GM12872 (cell line): ENCODE measurements around the gene CAPN3.

Experiments used
- TF ChIP-seq, protein P1 (sequence below): IDR thresholded peaks from 3 replicates; pipeline ENCODE4 v1.5.1; 2011; ENCODE audit warnings: low read depth, mild to moderate bottlenecking, low read length, moderate library complexity; ENCODE audit not compliant: insufficient read depth

The CAPN3 gene

DNA sequence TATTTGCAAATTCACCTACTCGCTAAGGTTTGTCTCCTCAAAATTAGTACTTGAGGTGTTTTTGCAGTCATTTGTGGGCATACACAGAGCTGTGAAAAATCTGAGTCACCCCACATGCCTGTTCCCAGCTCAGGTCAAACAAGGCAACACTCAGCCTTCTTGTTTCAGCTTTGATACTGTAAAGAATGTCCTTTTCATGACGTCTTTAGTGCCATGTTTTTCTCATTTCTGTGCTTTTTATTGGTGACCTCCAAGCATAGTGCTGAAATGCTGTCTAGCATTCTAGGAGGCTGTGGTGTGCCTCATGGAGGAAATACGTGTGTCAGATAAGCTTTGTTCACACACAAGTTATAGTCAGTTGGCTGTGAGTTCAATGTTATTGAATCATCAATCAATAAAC lies 8.8 kb downstream of the CAPN3 start:
- TF ChIP-seq, protein P1, sequence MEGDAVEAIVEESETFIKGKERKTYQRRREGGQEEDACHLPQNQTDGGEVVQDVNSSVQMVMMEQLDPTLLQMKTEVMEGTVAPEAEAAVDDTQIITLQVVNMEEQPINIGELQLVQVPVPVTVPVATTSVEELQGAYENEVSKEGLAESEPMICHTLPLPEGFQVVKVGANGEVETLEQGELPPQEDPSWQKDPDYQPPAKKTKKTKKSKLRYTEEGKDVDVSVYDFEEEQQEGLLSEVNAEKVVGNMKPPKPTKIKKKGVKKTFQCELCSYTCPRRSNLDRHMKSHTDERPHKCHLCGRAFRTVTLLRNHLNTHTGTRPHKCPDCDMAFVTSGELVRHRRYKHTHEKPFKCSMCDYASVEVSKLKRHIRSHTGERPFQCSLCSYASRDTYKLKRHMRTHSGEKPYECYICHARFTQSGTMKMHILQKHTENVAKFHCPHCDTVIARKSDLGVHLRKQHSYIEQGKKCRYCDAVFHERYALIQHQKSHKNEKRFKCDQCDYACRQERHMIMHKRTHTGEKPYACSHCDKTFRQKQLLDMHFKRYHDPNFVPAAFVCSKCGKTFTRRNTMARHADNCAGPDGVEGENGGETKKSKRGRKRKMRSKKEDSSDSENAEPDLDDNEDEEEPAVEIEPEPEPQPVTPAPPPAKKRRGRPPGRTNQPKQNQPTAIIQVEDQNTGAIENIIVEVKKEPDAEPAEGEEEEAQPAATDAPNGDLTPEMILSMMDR: no peak

DNA sequence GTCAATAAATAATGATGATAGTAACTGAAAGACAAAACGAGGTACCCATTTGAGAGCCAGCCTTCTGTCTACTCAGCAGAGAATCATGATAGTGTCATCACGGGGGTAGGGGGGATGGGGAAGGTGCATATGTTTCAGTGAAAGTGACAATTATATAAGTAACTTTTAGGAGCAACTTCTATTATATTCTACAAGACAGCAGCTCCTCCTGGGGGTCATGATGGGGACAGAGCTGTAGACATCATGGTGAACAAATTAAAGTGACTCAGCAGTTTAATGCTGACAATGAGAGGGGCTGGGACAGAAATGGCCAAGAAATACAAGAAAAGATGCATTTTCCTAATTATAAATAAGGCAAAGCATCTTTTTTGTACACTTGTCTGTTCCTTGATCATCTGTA lies 11.8 kb downstream of the CAPN3 start:
- TF ChIP-seq, protein P1: no peak

DNA sequence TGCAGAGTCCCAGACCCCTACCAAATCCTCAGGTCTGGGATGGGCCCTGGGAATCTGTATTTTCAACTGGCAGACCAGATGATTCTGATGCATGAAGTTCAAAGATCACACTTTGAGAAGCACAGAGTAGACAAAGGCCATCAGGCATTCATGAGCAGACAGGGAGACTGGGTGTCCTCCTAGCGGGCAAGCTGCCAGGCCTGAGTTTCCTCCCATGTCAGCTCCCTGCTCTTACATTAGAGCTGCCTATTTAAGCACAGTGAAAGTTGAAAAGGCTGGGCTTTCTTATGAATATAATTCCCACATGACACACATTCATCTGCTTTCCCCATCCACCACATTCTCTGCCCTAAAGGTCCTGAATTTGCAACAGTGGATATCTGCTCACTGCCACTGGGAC lies 14.0 kb downstream of the CAPN3 start:
- TF ChIP-seq, protein P1: no peak

DNA sequence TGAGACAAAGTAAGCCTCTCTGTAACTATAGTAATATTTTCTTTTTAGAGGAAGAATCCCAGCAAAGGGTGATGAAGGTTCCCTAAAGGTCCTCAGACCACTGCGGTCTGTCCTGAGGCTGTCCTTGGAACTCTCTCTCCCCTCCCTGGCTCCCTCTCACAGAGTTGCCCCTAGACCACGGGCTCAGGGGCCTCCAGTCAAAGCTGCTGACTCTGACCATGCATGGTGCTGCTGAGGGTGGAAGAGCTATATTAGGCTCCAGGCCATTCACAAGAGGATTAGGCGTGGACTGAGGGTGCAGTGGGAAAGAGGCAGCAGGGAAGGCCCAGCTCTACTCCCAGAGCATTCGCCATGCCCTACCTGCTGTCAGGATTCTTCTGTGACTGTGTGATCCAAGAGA lies 14.6 kb downstream of the CAPN3 start:
- TF ChIP-seq, protein P1: no peak

DNA sequence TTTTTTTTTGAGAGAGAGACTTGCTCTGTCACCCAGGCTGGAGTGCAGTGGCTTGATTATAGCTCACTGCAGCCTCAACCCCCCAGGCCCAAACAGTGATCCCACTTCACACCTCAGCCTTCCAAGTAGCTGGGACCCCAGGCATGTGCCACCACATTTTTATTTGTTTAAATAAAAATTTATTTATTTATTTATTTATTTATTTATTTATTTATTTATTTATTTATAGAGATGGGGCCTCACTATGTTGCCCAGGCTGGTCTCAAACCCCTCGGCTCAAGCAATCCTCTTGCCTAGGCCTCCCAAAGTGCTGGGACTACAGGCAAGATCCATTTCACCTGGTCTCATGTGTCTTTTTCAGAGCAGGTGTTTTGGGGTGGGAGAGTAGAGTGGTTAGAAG lies 15.5 kb downstream of the CAPN3 start:
- TF ChIP-seq, protein P1: no peak

DNA sequence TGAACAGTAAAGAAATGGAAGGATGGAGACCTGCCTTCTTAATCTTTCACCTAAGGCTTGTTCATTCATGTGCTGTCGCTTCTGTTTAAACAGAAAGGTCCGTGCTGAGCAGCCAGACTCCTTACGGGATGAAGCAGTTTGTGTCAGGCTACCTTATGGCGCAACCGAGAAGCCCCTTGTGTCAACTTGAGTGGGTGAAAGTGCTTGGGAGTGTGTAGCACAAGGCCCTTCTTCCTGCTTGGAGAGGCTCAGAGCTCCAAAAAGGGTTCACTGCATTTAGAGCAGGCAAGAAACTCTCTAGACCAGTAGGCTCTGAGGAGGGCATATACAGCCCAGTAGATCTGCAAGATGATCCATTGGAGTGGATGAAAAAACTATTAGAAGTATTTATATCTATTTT lies 16.0 kb downstream of the CAPN3 start:
- TF ChIP-seq, protein P1: no peak

DNA sequence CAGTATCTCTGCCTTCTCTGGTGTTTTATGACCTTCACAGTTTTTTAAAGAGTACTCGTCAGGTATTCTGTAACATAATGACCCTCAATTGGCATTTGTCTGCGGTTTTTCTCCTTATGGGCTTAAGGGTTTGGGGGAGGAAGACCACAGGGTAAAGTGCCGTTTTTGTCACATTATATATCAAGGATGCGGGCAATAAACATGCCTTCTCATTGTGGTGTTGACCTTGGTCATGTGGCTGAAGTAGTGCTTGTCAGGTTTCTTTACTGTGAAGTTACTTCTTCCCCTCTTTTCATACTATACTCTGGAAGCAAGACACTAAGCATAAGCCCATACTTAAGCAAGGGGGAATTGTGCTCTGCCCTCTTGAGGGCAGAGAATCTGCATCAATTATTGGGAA lies 16.6 kb downstream of the CAPN3 start:
- TF ChIP-seq, protein P1: no peak

DNA sequence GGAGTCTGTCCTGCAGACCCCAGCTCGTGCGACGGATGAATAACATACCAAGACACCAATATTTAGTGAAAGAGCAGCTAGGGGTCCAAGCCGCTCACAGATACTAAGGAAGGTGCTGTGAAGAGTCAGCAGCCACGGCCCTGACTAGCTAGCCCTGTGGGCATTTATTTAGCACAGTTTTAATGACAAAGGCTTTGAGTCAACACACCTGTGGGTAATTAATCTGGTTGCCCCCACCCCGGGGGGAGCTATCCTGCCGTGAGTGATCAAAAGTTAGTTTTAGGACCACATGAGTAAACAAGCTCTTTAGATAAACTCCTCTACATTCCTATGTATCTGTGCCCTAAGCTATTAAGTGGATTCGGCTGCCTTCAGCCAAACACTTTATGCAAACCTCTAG lies 18.7 kb downstream of the CAPN3 start:
- TF ChIP-seq, protein P1: no peak
